ENCODE data around the gene KCNJ16. TPM values are rescaled to one million over a fixed set of nuclear protein-coding genes. Genes with fewer than 3 reads are reported as not detected.

The KCNJ16 gene
- total RNA-seq, 4 donors from 2014 or later: 0.57 to 0.67 TPM; not detected in 2

DNA sequence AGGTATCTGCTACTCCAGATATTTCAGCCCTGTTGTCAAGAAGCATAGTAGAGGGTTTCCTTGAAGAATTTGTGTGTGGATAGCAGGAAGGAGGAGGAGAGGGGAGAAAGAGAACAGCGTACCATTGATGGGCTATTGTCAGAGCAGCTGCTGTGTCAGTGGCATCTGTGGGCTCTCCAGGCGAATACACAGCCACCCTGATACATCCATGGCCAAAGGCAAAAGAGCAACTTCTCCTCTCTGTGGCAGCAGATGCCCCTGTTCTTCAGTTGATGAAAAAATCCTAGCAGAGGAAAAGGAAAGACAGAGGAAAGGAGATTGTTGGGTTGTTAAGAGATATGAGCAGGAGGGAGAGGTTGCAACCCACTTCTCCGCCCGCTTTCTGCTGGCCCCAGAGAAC, 82.1 kb downstream of the KCNJ16 start:
- Histone ChIP-seq H3K9me3 (no peaks in the 10 kb centered on the region), H3K27ac (no peak overlapping the region), H3K36me3 (no peaks in the 10 kb centered on the region), H3K4me3 (no peak overlapping the region), H3K27me3 (no peaks in the 10 kb centered on the region), H3K4me1 (no peaks in the 10 kb centered on the region)
- TF ChIP-seq, protein P1, sequence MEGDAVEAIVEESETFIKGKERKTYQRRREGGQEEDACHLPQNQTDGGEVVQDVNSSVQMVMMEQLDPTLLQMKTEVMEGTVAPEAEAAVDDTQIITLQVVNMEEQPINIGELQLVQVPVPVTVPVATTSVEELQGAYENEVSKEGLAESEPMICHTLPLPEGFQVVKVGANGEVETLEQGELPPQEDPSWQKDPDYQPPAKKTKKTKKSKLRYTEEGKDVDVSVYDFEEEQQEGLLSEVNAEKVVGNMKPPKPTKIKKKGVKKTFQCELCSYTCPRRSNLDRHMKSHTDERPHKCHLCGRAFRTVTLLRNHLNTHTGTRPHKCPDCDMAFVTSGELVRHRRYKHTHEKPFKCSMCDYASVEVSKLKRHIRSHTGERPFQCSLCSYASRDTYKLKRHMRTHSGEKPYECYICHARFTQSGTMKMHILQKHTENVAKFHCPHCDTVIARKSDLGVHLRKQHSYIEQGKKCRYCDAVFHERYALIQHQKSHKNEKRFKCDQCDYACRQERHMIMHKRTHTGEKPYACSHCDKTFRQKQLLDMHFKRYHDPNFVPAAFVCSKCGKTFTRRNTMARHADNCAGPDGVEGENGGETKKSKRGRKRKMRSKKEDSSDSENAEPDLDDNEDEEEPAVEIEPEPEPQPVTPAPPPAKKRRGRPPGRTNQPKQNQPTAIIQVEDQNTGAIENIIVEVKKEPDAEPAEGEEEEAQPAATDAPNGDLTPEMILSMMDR (IDR thresholded peaks at IDR 0.05): no peak
- no peak for TF ChIP-seq POLR2A (IDR thresholded peaks at IDR 0.05)
- no peak for DNase-seq

DNA sequence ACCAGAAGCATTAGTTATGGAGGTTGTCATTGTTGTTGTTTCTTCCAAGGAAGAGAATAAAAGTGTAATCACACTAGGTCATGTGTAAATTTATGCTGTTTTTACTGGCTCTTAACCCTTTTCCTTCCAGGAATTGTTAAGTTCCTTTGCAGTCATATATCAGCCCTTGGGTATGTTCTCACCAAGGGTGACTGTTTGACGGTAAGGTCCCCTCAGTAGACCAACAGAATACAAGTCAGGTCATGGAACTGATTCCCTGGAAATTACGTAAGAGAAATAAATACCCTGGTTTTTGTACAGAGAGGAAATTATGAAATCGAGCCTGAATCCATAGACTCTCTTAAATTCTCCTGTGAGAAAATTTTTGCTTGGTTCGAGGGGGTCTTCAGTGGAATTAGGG, 83.2 kb downstream of the KCNJ16 start:
- no peak overlapping the region for H3K4me3 ChIP-seq
- H3K9me3 ChIP-seq: no peaks in the 10 kb centered on the region
- no peak for TF ChIP-seq POLR2A (IDR thresholded peaks at IDR 0.05)
- TF ChIP-seq, protein P1 (IDR thresholded peaks at IDR 0.05): no peak
- no peaks in the 10 kb centered on the region for H3K4me1 ChIP-seq
- no peak overlapping the region for H3K27ac ChIP-seq
- H3K27me3 ChIP-seq: no peaks in the 10 kb centered on the region
- DNase-seq: no peak
- no peaks in the 10 kb centered on the region for H3K36me3 ChIP-seq

DNA sequence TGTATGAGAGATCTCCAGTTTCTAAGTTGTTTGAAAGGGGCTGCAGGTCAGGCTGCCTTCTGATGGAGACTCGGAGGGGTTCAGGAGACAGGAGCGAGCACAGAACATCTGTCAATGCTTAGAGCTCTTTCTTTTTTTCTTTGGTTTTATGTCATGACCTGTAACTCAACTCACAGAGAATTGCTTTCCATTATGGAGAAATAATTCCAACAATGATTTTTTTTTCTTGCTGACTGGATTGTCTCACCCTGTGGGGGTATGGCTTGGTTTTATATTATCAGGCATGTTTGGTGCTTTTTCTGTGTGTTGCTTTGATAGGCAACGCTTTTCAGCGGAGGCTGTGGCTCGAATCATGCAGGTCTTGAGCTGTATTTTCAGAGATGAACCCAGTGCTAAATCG, 83.6 kb downstream of the KCNJ16 start:
- H3K4me3 ChIP-seq: no peak overlapping the region
- H3K9me3 ChIP-seq: no peaks in the 10 kb centered on the region
- no peak overlapping the region for H3K27ac ChIP-seq
- H3K36me3 ChIP-seq: no peaks in the 10 kb centered on the region
- no peak for DNase-seq
- TF ChIP-seq, protein P1 (IDR thresholded peaks at IDR 0.05): no peak
- TF ChIP-seq POLR2A (IDR thresholded peaks at IDR 0.05): no peak
- no peaks in the 10 kb centered on the region for H3K4me1 ChIP-seq
- no peaks in the 10 kb centered on the region for H3K27me3 ChIP-seq

DNA sequence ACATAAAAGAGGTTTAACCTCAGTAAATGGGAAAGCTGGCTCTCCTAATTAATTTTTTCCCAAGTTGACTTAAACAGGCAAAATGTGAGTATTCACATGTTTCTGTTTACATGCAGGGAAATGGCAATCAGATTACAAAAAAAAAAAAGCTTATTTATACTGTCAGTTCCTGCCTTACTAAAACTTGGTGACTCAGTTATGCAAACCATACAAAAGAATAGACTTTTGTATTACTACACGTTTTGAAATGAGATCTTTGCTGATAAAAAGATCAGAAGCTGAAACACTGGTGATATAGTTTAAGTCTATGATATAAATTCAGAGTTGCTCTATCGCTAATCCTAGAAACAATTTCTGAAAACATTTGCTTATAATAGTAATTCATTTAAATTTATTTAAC, 85.0 kb downstream of the KCNJ16 start:
- no peaks in the 10 kb centered on the region for H3K9me3 ChIP-seq
- TF ChIP-seq, protein P1 (IDR thresholded peaks at IDR 0.05): no peak
- no peak for TF ChIP-seq POLR2A (IDR thresholded peaks at IDR 0.05)
- no peak overlapping the region for H3K4me3 ChIP-seq
- H3K36me3 ChIP-seq: no peaks in the 10 kb centered on the region
- DNase-seq: no peak
- no peaks in the 10 kb centered on the region for H3K27me3 ChIP-seq
- no peaks in the 10 kb centered on the region for H3K4me1 ChIP-seq
- H3K27ac ChIP-seq: no peak overlapping the region

DNA sequence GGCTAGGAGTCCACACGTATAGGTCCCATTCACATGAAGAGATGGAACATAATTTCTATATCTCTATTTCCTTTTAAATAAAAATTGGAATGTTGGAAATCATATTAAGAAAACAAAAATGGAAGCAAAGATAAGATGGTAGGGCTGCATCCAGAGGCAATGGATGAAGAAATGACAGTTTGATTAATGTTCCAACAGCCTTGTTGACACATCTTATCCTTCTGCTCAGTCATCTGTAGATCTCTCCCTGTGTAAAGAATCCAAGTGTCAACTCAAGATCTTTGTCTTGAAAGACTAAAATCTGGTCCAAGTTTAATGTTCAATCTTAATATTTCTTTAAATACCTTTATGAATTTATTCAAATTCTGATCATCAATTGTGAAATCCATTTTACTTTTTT, 86.5 kb downstream of the KCNJ16 start:
- Histone ChIP-seq H3K9me3 (no peaks in the 10 kb centered on the region), H3K4me3 (no peak overlapping the region), H3K36me3 (no peaks in the 10 kb centered on the region), H3K27me3 (no peaks in the 10 kb centered on the region), H3K4me1 (no peaks in the 10 kb centered on the region), H3K27ac (no peak overlapping the region)
- DNase-seq: no peak
- TF ChIP-seq, protein P1 (IDR thresholded peaks at IDR 0.05): no peak

DNA sequence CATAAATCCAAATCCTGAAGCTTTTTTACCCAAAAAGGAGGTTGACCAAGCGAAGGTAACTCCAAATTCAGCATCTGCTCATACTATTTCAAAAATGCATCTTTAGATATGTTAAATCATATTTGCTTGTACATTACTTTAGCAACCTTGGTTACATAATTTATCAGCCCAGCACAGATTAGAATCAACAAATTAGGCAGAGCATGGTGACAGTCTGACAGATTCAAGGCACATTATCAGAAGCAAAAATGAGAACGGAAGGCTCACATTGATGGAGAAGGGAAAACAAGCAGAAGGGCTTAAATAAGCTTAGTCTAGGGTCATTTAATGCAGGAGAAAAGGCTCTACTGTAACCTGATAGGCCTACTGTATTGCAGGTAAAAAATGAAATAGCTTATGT, 90.4 kb downstream of the KCNJ16 start:
- no peak for DNase-seq
- no peaks in the 10 kb centered on the region for H3K9me3 ChIP-seq
- no peak overlapping the region for H3K4me3 ChIP-seq
- H3K4me1 ChIP-seq: peaks cover 0 to 11% (median 0%) of the 10 kb centered on the region in 4 donors
- H3K27ac ChIP-seq: no peak overlapping the region
- no peaks in the 10 kb centered on the region for H3K27me3 ChIP-seq
- TF ChIP-seq POLR2A (IDR thresholded peaks at IDR 0.05): no peak
- TF ChIP-seq, protein P1 (IDR thresholded peaks at IDR 0.05): no peak
- H3K36me3 ChIP-seq: no peaks in the 10 kb centered on the region
